Fibroblast of pulmonary artery (primary cell): ENCODE measurements around the gene NUP54.
A peak's percentile ranks its signal among the peaks of the same experiment; 100 is the strongest.

Source experiments
- DNase-seq: peaks from one replicate; pipeline ENCODE4 v3.0.0-alpha.2; 2010; ENCODE audit warnings: low read depth
- H3K4me3 ChIP-seq: replicated peaks from 2 replicates; pipeline ENCODE4 v1.5.1; 2011; ENCODE audit warnings: low read depth, mild to moderate bottlenecking, control low read depth, low read length, moderate library complexity
- TF ChIP-seq, protein P1 (sequence below): IDR thresholded peaks from 2 replicates; pipeline ENCODE4 v1.5.1; 2011; ENCODE audit warnings: mild to moderate bottlenecking, control low read depth, low read length, inconsistent platforms; ENCODE audit errors: missing control alignments

The NUP54 gene

GRCh38 chr4:76153356-76153755, 5.2 kb upstream of the NUP54 start:
- TF ChIP-seq, protein P1, sequence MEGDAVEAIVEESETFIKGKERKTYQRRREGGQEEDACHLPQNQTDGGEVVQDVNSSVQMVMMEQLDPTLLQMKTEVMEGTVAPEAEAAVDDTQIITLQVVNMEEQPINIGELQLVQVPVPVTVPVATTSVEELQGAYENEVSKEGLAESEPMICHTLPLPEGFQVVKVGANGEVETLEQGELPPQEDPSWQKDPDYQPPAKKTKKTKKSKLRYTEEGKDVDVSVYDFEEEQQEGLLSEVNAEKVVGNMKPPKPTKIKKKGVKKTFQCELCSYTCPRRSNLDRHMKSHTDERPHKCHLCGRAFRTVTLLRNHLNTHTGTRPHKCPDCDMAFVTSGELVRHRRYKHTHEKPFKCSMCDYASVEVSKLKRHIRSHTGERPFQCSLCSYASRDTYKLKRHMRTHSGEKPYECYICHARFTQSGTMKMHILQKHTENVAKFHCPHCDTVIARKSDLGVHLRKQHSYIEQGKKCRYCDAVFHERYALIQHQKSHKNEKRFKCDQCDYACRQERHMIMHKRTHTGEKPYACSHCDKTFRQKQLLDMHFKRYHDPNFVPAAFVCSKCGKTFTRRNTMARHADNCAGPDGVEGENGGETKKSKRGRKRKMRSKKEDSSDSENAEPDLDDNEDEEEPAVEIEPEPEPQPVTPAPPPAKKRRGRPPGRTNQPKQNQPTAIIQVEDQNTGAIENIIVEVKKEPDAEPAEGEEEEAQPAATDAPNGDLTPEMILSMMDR: no peak
- no peak overlapping the region for H3K4me3 ChIP-seq
- DNase-seq: no peak

GRCh38 chr4:76147454-76148141, 599 bp downstream of the NUP54 start:
- DNase-seq: peak; percentile 78
- TF ChIP-seq, protein P1: no peak

GRCh38 chr4:76144546-76144945, 3.7 kb downstream of the NUP54 start:
- H3K4me3 ChIP-seq: no peak overlapping the region
- TF ChIP-seq, protein P1: no peak
- no peak for DNase-seq

More at GRCh38 chr4:76147454-76148141, 599 bp downstream of the NUP54 start:
- H3K4me3 ChIP-seq: peak overlapping the region; percentile 81

GRCh38 chr4:76141241-76141640, 7.0 kb downstream of the NUP54 start:
- TF ChIP-seq, protein P1: no peak

GRCh38 chr4:76127754-76128153, 20.4 kb downstream of the NUP54 start:
- TF ChIP-seq, protein P1: no peak
- no peak for DNase-seq
- no peak overlapping the region for H3K4me3 ChIP-seq

More at GRCh38 chr4:76141241-76141640, 7.0 kb downstream of the NUP54 start:
- DNase-seq: no peak
- no peak overlapping the region for H3K4me3 ChIP-seq

DNA sequence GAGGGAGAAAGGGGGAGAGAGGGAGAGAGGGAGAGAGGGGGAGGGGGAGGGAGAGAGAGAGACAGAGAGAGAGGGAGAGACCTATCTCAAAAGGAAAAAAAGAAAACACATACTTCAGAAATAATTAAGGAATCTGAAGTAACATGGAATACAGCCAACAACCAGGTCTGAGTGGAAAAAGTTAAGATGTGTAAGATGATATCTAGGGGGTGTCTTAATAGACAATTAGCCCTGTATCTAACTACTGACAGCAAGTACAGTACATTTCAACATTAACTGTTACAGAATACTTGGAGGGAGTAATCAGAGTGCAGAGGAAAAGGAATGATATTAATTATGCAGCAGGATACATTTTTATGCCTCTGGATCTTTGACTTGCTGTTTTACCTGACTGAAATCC, 22.4 kb downstream of the NUP54 start:
- H3K4me3 ChIP-seq: no peak overlapping the region
- no peak for DNase-seq
- TF ChIP-seq, protein P1: no peak

DNA sequence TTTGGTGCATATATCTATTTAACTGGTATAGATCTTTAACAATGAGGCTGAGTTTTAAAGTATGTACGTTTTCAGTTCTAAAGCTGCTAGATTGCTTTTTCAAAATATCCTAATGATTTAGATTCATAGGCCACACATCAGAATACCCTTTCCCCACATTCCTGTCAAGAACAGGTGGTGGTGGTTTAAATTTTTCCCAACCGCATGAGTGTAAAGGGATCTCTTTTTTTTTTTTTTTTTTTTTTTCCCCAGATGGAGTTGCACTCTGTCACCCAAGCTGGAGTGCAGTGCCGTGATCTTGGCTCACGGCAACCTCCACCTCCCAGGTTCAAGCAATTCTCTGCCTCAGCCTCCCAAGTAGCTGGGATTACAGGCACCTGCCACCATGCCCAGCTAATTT, 28.0 kb downstream of the NUP54 start:
- TF ChIP-seq, protein P1: no peak

More for the DNA sequence above, 28.0 kb downstream of the NUP54 start:
- no peak overlapping the region for H3K4me3 ChIP-seq
- no peak for DNase-seq
